Fibroblast of mammary gland (primary cell): Measurements from ENCODE around the gene PDE4B.

ENCODE experiments used
- DNase-seq: peaks from one replicate; pipeline ENCODE4 v3.0.0-alpha.2; 2010; ENCODE audit warnings: low read depth
- H3K4me3 ChIP-seq: 2 replicates; pipeline ENCODE4 v1.5.1; 2011; ENCODE audit warnings: low read depth, mild to moderate bottlenecking, low read length, moderate library complexity; ENCODE audit not compliant: control insufficient read depth
- CTCF ChIP-seq: conservative IDR thresholded peaks from 2 replicates; pipeline ENCODE4 v1.5.1; 2011; ENCODE audit warnings: low read depth, low read length, inconsistent platforms; ENCODE audit not compliant: control insufficient read depth, insufficient read depth

The PDE4B gene

DNA sequence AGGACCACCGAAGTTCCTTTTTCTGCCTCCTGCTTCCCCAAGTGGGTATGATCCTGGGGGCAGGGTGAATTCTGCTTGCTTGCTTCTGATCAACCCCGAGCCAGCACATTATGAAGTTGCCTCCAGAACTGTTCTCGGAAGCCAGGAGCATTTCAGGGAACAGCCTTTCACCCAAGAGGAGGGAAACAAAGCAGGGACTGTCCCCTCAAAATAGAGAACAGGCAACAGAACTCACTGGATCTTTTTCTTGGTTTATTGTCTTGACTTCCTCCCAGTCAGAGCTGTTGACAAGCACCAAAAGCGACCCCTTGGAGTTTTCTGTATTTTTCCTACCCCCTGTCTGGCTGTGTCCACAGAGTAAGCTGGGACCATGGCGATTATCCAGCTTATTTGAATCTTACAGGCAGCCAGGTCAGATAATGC is 482.9 kb downstream of the PDE4B start:
- TF ChIP-seq CTCF = no peak
- H3K4me3 ChIP-seq = no peak overlapping the region
- DNase-seq = no peak

DNA sequence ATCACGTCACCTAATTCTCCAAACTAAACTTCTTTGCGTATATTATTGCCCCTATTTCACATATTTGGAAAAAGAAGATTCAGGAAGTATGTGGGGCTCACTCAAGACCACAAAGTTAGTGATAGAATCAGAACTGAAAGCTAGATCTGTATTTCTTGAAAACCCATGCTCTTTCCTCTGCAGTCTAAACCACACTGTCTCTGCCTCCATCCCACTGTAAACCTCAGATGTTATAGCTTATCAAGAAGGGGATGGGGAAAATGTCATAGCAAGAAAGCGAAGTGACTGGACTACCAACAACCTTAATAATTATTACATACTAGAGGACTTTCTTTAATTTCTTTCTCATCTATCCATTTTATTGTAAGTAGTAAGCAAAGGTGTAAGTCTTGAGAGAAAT is 483.5 kb downstream of the PDE4B start:
- no peak overlapping the region for H3K4me3 ChIP-seq
- DNase-seq = no peak
- no peak for TF ChIP-seq CTCF

DNA sequence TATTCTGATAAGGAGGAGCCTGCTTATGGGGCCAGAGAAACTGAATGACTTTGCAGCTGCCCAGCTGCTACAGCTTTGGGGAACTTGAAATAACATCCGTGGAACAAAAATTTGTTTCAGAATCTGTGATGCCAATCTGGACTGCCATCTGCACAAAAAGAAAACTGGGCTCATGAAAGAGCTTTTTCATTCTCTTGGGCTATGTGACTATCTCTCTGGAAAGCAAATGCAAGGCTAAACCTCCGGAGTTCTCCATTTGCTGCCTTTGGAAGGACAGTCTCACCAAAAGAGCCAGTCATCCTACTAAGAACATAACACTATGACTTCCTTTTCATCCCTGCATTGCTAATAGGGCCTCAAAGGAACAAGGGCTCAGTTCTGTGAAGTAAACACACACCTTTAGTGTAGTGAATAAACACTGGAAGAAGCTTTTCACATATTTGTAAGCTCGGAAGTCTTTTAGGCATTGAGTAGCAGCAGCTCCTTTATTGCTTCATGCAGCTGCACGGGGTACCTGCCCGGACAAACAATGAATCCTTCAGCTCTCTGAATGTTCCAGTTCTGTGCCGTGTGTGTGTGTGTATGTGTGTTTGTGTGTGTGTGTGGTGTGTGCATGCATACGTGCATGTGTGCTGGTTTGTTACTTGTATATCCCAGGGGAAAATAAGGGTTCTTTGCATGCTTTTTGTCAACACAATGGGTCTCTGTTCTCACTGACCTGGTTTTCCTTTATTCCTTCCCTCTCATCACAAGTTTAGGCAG is 485.7 kb downstream of the PDE4B start:
- no peak overlapping the region for H3K4me3 ChIP-seq
- TF ChIP-seq CTCF = no peak
- DNase-seq = no peak

DNA sequence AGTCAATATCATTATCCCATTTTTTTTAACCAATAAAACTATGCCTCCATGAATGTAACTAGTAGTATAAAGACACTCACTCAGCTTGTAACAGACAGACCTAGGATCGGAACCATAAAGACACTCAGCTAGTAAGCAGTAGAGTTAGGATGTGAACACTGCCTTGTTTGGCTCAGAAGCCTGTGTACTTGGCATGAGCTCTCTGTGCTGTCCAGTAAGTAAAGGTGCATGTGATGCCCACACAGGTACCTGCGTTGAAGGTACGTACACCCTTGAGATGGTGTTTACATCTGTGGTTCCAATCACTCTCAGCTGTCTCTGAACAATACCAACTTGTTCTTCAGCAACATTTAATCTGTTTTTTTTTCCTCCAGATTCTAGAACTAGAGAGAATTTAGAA is 489.1 kb downstream of the PDE4B start:
- H3K4me3 ChIP-seq = no peak overlapping the region
- no peak for DNase-seq
- TF ChIP-seq CTCF = no peak

GRCh38 chr1:66282343-66282852 is 489.7 kb downstream of the PDE4B start:
- H3K4me3 ChIP-seq = no peak overlapping the region
- DNase-seq = peak; percentile 88
- peak; percentile 17 for TF ChIP-seq CTCF

- TF ChIP-seq CTCF = no peak
- no peak overlapping the region for H3K4me3 ChIP-seq
- no peak for DNase-seq
Observed at GRCh38 chr1:66282891-66283621, 490.4 kb downstream of the PDE4B start.
